Embryonic facial prominence (tissue), 1 donor: ENCODE data around the gene RASSF4.

Experiments
- DNase-seq: peaks from one replicate; pipeline ENCODE4 v3.0.0-alpha.2; 2016; ENCODE audit errors: extremely low spot score

RASSF4 gene

DNA sequence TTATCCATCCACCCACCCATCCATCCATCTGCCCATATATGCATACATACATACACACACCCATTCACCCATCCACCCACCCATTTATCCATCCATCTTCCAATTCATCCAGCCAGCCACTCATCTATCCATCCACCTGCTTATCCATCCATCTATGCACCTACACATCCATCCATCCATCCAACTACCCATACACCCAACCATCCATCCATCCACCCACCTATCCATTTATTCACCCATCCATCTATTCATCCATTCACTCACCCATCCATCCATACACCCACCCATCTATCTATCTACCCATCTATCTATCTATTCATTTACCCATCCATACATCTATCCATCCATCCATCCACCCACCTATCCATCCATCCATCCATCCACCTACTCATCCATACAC is 31.1 kb upstream of the RASSF4 start:
- DNase-seq, result no peak

GRCh38 chr10:44929356-44930255 is 30.0 kb upstream of the RASSF4 start:
- DNase-seq, result no peak

DNA sequence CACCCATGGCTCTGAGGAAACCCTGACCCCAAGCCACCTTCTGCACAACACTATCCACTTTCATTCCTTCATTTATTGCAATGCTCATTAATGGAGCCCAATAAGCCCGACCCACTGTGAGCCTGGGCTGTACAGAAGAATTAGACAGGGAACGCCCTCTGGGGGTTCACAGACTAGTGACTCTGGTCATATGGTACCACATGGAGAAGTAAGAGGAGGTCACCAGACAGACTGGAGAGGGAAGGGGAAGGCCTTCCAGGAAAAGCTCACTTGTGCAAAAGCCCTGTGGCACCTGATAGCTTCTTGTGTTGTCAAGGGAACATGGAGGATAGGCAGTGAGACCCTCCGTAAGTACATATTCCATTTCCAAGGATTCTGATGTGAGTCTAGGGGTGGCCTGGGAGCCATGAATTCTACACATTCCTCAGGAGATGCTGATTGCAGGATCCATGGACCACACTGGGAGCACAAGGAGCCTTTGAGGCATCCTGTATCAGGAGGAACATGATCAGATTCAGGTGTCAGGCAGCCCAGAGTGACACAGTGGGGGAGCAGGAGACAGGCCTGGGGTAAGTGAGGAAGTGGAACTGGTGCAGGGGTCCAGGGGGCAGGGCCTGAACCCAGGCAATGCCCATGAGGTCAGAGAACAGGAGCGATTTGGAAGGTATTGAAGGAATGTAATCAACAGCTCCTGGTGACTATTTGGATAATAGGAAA is 28.5 kb upstream of the RASSF4 start:
- no peak for DNase-seq

DNA sequence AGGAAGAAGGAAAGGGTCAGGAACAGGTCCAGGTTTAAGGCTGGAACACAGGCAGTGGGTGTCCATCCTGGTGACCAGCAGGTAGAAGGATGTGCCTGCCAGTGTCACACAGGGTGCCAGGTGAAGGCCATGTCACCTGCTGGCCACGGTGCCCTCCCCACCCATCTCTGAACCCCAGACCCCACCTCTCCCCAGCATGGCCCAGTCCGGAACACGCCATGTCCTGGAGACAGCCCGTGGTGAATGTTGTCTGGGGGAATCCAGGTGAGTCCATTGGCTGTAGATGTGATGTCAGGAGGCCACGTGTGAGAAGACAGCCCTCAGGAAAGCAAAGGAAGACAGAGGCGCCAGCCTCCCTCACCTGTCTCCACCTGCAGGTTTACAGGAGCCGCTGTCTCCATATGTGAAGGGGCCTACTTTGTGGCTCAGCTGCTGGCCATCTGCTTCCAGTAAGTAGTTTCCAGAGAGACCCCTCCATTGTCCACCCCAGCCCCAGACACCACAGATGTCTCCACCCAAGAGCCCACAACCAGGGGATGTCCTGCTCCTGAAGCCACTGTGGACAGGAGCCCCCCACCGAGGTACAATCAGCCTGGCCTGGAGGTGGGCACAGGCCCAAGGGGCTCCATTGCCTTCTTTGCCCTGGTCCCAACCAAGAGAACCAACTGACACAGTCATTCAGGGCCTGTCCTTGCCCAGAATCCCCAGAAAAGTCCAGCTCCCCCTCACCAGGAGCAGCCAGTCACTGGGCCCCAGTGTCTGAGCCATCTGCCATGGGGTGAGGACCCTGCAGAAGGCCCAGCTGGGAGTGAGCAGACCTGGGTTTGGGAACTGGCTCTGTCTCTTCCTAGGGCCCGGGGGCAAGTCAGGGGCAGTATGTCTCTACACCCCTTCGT is 27.7 kb upstream of the RASSF4 start:
- no peak for DNase-seq

- DNase-seq, result no peak
Observed at GRCh38 chr10:44932517-44933450, 26.8 kb upstream of the RASSF4 start.

- no peak for DNase-seq
Observed at GRCh38 chr10:44933451-44934321, 25.9 kb upstream of the RASSF4 start.

DNA sequence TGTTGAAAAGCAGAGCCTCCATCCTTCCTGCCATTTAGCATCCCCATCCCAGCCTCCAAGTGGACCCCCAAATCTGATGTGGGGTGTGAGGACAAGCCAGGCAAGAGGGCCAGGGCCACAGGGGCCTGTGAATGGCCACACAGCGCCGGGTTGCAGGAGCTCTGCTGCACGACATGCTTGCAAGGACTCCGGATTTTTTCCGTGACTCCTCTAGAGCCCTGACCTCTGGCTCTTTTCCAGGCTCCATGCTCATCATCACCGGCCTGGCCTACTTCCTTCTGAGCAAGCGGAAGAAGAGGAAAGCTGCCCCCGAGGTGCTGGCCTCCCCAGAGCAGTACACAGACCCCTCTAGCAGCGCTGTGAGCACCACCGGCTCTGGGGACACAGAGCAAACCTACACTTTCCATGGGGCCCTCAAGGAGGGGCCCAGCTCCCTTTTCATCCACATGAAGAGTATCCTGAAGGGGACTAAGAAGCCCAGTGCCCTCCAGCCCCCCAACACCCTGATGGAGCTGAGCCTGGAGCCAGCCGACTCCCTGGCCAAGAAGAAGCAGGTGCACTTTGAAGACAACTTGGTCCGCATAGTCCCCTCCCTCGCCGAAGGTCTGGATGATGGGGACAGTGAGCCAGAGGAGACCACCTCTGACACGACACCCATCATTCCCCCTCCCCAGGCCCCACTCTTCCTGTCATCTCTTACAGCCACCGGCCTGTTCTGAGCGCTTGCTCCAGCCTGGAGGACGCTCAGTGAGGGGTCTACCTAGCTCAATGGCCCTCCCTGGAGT is 25.0 kb upstream of the RASSF4 start:
- no peak for DNase-seq

DNA sequence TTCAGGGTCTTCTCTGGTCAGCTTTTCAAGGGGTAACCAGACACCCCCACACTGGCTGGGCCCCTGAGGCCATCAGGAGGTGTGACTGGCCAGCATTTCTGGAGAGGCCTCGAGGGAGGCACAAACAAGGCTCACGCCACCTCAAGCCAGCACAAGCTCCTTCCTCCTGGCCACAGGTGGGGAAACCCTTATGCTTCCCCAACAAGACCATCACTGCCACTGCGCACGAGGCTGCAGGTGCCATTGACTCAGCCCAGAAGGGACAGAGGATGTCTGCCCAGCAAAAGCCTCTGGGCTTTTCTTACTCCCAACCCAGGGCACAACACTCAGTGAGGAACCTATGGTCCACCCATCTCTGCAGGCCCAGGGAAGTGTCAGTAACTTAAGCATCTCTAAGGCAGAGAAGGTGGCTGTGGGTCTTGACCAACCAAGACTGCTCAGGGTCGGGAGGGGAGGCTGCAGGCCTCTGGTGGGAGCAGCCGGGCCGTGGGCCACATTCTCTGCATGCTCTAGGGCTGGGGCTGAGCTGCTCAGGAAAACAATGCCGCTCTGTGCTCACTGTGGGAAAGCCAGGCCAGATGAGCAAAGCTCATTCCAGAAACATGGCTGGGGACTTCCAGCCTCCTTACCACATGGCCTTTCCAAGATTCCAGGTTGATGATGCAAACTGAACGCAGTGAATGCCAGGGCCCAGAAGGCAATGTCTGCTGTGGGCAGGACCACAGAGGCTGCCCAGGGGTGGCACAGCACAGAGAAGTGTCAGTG is 24.2 kb upstream of the RASSF4 start:
- DNase-seq, result no peak

GRCh38 chr10:44935966-44936295 is 23.7 kb upstream of the RASSF4 start:
- DNase-seq, result no peak

DNA sequence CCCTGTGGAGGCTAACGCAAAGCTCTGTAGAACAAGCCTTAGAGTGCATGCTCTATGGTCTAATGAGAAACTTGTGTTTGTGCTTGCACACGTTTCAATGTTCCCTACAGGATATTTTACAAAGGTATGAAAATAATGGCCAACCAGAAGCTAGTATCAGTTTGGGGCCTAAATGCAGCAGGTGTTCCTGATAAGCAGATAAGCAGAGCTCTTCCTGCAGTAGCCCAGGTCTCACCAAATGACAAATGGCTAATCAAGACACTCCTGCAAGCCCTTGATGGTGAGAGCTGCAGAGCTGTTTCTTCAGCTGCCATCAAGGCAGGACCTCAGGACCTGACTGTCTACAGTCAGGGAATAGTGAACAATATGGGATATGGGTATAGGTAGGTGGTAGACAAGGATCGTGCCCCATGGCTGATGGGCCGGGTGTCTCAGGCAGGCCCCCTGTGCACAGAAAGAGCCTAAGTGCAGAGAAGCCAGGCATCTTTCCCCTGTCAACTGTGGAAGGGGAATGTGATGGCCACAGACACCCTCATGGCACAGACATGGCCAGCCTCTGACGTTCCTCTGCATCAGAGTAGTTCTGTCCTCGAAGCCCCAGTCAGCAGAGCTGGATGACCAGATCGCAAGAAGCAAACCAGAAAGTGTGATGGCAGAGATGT is 23.2 kb upstream of the RASSF4 start:
- no peak for DNase-seq

DNA sequence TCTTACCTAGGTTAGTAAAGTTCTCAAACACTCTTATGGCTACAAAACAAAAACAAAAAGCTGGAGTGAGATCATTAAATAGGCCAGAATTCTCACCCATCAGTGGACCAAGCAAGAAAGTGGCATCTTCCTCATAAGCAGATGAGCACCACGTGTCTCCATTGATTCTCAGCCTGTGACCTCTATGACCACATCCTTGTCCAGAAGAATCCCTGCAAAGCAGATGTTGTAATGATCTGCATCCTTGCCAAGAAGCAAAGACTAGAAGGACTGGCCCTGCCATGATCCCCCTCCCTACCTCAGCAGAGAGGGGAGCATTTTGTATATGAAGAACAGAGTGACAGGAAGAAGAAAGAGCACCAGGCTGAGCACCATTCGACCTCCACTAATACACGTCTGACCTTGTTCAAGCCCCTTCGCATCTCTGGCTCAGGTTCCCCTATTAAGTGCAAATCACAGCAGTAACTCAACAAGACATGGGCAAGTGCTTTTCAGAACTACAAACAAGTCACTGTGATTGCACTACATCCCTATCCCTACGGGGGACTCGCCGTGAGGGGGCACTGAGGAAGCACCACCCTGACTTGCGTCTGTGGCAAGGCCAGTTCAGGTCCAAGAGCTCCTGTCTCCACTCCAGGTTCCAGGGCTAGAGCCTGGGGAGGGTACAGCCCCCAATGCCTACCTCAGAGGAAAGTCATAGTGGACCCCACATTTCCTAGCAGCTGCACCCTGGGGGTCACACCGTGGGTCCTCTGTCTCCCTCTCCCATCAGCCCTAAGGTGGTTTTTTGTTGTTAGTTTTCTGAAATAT is 22.2 kb upstream of the RASSF4 start:
- no peak for DNase-seq

DNA sequence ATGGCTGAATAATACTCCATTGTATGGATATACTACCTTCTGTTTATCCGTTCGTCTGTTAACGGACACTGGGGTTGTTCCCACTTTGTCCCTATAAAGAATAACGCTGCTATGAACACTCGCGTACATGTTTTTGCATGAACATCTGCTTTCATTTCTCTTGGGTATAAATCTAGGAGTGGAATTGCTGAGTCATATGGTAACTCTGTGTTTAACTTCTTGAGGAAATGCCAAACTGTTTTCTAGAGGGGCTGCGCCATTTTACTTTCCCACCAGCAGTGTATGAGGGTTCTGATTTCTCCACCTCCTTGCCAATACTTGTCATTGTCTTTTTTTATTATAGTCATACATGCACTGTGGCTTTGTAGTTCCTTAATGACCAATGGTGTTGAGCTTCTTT is 20.6 kb upstream of the RASSF4 start:
- no peak for DNase-seq

DNA sequence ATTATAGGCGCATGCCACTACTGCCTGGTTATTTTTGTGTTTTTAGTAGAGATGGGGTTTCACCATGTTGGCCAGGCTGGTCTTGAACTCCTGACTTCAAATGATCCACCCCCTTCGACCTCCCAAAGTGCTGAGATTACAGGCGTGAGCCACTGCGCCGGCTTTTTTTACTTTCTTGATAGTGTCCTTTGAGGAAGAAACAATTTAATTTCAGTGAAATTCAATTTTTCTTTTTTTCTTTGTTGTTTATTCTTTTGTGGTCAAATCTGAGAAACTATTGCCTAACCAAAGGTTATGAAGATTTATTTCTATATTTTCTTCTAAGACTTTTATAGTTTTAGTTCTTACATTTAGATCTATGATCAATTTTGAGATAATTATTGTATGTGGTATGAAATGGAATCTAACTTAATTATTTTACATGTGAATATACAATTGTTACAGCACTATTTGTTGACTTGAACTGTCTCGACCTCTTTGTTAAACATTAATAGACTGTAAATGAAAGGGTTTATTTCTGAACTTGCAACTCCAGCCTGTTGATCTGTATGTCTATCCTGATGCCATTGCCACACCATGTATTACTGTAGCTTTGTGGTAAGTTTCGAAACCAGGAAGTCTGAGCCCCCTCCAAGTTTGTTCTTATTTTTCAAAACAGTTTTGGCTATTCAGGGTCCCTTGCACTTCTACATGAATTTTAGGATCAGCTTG is 19.8 kb upstream of the RASSF4 start:
- DNase-seq, result no peak

GRCh38 chr10:44944354-44944753 is 15.2 kb upstream of the RASSF4 start:
- no peak for DNase-seq

GRCh38 chr10:44946205-44946604 is 13.4 kb upstream of the RASSF4 start:
- DNase-seq, result no peak

- DNase-seq, result no peak
Observed at GRCh38 chr10:44947371-44948152, 12.0 kb upstream of the RASSF4 start.
